Measurements from ENCODE around the gene PRKN.

DNA sequence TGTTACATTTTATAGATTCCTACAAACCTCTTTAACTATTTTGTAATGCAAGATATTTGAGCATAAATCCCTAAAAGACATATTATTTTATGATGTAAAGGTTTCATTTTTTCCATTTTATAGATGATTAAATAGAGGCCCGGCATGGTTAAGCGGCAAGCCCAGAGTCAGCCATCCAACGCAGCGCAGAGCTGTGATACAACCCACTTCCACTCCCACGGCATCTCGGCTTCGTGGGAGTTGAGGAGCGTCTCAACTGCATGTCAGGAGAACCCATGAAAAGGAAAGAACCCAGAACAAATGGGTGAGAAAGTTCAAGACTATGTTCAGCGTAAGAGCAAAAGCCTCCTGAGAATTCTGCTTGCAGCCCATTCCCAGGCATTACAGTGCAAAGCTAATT lies 488.2 kb downstream of the PRKN start:
- TF ChIP-seq, protein P1, sequence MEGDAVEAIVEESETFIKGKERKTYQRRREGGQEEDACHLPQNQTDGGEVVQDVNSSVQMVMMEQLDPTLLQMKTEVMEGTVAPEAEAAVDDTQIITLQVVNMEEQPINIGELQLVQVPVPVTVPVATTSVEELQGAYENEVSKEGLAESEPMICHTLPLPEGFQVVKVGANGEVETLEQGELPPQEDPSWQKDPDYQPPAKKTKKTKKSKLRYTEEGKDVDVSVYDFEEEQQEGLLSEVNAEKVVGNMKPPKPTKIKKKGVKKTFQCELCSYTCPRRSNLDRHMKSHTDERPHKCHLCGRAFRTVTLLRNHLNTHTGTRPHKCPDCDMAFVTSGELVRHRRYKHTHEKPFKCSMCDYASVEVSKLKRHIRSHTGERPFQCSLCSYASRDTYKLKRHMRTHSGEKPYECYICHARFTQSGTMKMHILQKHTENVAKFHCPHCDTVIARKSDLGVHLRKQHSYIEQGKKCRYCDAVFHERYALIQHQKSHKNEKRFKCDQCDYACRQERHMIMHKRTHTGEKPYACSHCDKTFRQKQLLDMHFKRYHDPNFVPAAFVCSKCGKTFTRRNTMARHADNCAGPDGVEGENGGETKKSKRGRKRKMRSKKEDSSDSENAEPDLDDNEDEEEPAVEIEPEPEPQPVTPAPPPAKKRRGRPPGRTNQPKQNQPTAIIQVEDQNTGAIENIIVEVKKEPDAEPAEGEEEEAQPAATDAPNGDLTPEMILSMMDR (conservative IDR thresholded peaks at IDR 0.05): no peak
- no peak for TF ChIP-seq EZH2 (IDR thresholded peaks at IDR 0.05; ENCODE audit: low read depth)
